OCI-LY7 (cell line): ENCODE measurements around the gene ZNF605.

ENCODE experiments used
- CTCF ChIP-seq: fragments of 200-600 bp; sonication (generic); conservative IDR thresholded peaks from 2 replicates; pipeline ENCODE4 v1.5.1; 2014; ENCODE audit warnings: mild to moderate bottlenecking, antibody characterized with exemption, low read length, moderate library complexity, mixed read lengths
- EZH2phosphoT487 ChIP-seq: fragments of 200-600 bp; sonication (generic); IDR thresholded peaks from 2 replicates; pipeline ENCODE4 v1.6.1; 2018; ENCODE audit warnings: low read depth, borderline replicate concordance, mild to moderate bottlenecking, mixed run types, antibody characterized with exemption, low read length, moderate library complexity, mixed read lengths

DNA sequence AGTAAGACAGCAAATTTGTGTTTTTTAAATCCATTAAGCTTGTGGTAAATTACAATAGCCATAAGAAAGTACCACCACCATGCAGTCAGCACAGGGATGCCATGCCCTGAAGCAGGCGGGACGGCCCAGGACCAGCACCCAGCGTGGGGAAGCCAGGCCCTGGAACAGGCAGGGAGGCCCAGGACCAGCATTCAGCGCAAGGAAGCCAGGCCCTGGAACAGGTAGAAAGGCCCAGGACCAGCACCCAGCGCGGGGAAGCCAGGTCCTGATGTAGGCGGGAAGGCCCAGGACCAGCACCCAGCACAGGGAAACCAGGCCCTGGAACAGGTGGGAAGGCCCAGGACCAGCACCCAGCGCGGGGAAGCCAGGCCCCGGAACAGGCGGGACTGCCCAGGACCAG lies 81.9 kb downstream of the ZNF605 start:
- TF ChIP-seq CTCF (no peak), EZH2phosphoT487 (no peak)
